Measurements from ENCODE around the gene GJA3.

GJA3 gene

GRCh38 chr13:20126541-20127261 lies 34.2 kb downstream of the GJA3 start:
- DNase-seq = no peak

- DNase-seq = no peak
These were observed 35.1 kb downstream of the GJA3 start for GRCh38 chr13:20125783-20126165.

GRCh38 chr13:20125129-20125782 lies 35.6 kb downstream of the GJA3 start:
- DNase-seq = no peak

- no peak for DNase-seq
These were observed 36.5 kb downstream of the GJA3 start for GRCh38 chr13:20124303-20124702.

- DNase-seq = no peak
These were observed 39.7 kb downstream of the GJA3 start for GRCh38 chr13:20121159-20121525.

GRCh38 chr13:20119960-20120359 lies 40.9 kb downstream of the GJA3 start:
- DNase-seq = no peak

- no peak for DNase-seq
These were observed 42.3 kb downstream of the GJA3 start for GRCh38 chr13:20118268-20119140.

- DNase-seq = no peak
These were observed 44.6 kb downstream of the GJA3 start for GRCh38 chr13:20116213-20116612.

- DNase-seq = no peak
These were observed 46.7 kb downstream of the GJA3 start for GRCh38 chr13:20114066-20114610.

- no peak for DNase-seq
These were observed 51.8 kb downstream of the GJA3 start for GRCh38 chr13:20109037-20109436.

- DNase-seq = no peak
These were observed 54.1 kb downstream of the GJA3 start for GRCh38 chr13:20106742-20107141.

- no peak for DNase-seq
These were observed 55.6 kb downstream of the GJA3 start for GRCh38 chr13:20105161-20105689.

GRCh38 chr13:20102525-20103180 lies 58.2 kb downstream of the GJA3 start:
- DNase-seq = no peak

GRCh38 chr13:20101467-20102316 lies 59.2 kb downstream of the GJA3 start:
- no peak for DNase-seq

GRCh38 chr13:20099319-20099718 lies 61.5 kb downstream of the GJA3 start:
- no peak for DNase-seq

- DNase-seq = no peak
These were observed 66.9 kb downstream of the GJA3 start for GRCh38 chr13:20093951-20094350.

- no peak for DNase-seq
These were observed 70.5 kb downstream of the GJA3 start for GRCh38 chr13:20090349-20090748.
